ENCODE data around the gene NELL2. TPM values are rescaled to one million over a fixed set of nuclear protein-coding genes. Genes with fewer than 3 reads are reported as not detected.
"Not testable (repeated sequence)": the region's sequence is repeated elsewhere in the genome, so short reads cannot be mapped to it uniquely, and the experiment has no call there.

The NELL2 gene
- total and polyA plus RNA-seq, 4 donors, result 103 to 241 (median 127) TPM

GRCh38 chr12:44771485-44772021 lies 104.6 kb downstream of the NELL2 start:
- no peaks in the 10 kb centered on the region for H3K27me3 ChIP-seq (ENCODE audit: control insufficient read depth, insufficient read depth, low read length)
- no peaks in the 10 kb centered on the region for H3K4me1 ChIP-seq (ENCODE audit: control insufficient read depth, insufficient read depth, low read length)
- peak in 2 of 6 donors; percentile 14 to 28 for DNase-seq (ENCODE audit: low read depth in 4 of 6, low spot score in 6 of 6)
- H3K27ac ChIP-seq (ENCODE audit: low read depth, low read length), result no peak overlapping the region
- no peaks in the 10 kb centered on the region for H3K36me3 ChIP-seq (ENCODE audit: control insufficient read depth, insufficient read depth, low read length)
- H3K9me3 ChIP-seq (ENCODE audit: control insufficient read depth, insufficient read depth, low read length), result no peaks in the 10 kb centered on the region
- H3K4me3 ChIP-seq (ENCODE audit: low read depth, low read length), result no peak overlapping the region
- WGBS (ENCODE audit: insufficient coverage), result 55% methylated on average over 3 of the region's 8 CpGs

GRCh38 chr12:44765796-44766195 lies 110.3 kb downstream of the NELL2 start:
- no peak overlapping the region for H3K4me3 ChIP-seq (ENCODE audit: low read depth, low read length)
- H3K27ac ChIP-seq (ENCODE audit: low read depth, low read length), result no peak overlapping the region
- WGBS (ENCODE audit: insufficient coverage), result 100% methylated on average over 1 of the region's 3 CpGs
- no peaks in the 10 kb centered on the region for H3K27me3 ChIP-seq (ENCODE audit: control insufficient read depth, insufficient read depth, low read length)
- H3K9me3 ChIP-seq (ENCODE audit: control insufficient read depth, insufficient read depth, low read length), result no peaks in the 10 kb centered on the region
- no peak for DNase-seq (ENCODE audit: low read depth in 4 of 6, low spot score in 6 of 6)
- no peaks in the 10 kb centered on the region for H3K4me1 ChIP-seq (ENCODE audit: control insufficient read depth, insufficient read depth, low read length)
- no peaks in the 10 kb centered on the region for H3K36me3 ChIP-seq (ENCODE audit: control insufficient read depth, insufficient read depth, low read length)

GRCh38 chr12:44763021-44763420 lies 113.1 kb downstream of the NELL2 start:
- H3K27ac ChIP-seq (ENCODE audit: low read depth, low read length), result no peak overlapping the region
- no peaks in the 10 kb centered on the region for H3K9me3 ChIP-seq (ENCODE audit: control insufficient read depth, insufficient read depth, low read length)
- H3K36me3 ChIP-seq (ENCODE audit: control insufficient read depth, insufficient read depth, low read length), result no peaks in the 10 kb centered on the region
- H3K4me1 ChIP-seq (ENCODE audit: control insufficient read depth, insufficient read depth, low read length), result no peaks in the 10 kb centered on the region
- WGBS (ENCODE audit: insufficient coverage), result no CpG with 5 or more reads among the region's 3 CpGs
- H3K27me3 ChIP-seq (ENCODE audit: control insufficient read depth, insufficient read depth, low read length), result no peaks in the 10 kb centered on the region
- no peak for DNase-seq (ENCODE audit: low read depth in 4 of 6, low spot score in 6 of 6)
- no peak overlapping the region for H3K4me3 ChIP-seq (ENCODE audit: low read depth, low read length)

- Histone ChIP-seq H3K4me1 (ENCODE audit: control insufficient read depth, insufficient read depth, low read length) (no peaks in the 10 kb centered on the region), H3K36me3 (ENCODE audit: control insufficient read depth, insufficient read depth, low read length) (no peaks in the 10 kb centered on the region), H3K4me3 (ENCODE audit: low read depth, low read length) (no peak overlapping the region), H3K9me3 (ENCODE audit: control insufficient read depth, insufficient read depth, low read length) (no peaks in the 10 kb centered on the region), H3K27me3 (ENCODE audit: control insufficient read depth, insufficient read depth, low read length) (no peaks in the 10 kb centered on the region), H3K27ac (ENCODE audit: low read depth, low read length) (no peak overlapping the region)
- no peak for DNase-seq (ENCODE audit: low read depth in 4 of 6, low spot score in 6 of 6)
- WGBS (ENCODE audit: insufficient coverage), result no CpG with 5 or more reads among the region's 1 CpG
Measured at GRCh38 chr12:44759289-44759688, 116.8 kb downstream of the NELL2 start.

- Histone ChIP-seq H3K27ac (ENCODE audit: low read depth, low read length) (no peak overlapping the region), H3K36me3 (ENCODE audit: control insufficient read depth, insufficient read depth, low read length) (no peaks in the 10 kb centered on the region), H3K27me3 (ENCODE audit: control insufficient read depth, insufficient read depth, low read length) (no peaks in the 10 kb centered on the region), H3K9me3 (ENCODE audit: control insufficient read depth, insufficient read depth, low read length) (no peaks in the 10 kb centered on the region), H3K4me3 (ENCODE audit: low read depth, low read length) (no peak overlapping the region), H3K4me1 (ENCODE audit: control insufficient read depth, insufficient read depth, low read length) (no peaks in the 10 kb centered on the region)
- no peak for DNase-seq (ENCODE audit: low read depth in 4 of 6, low spot score in 6 of 6)
- WGBS (ENCODE audit: insufficient coverage), result no CpG with 5 or more reads among the region's 3 CpGs
Measured at GRCh38 chr12:44750468-44750867, 125.6 kb downstream of the NELL2 start.

GRCh38 chr12:44749566-44749965 lies 126.5 kb downstream of the NELL2 start:
- no peak for DNase-seq (ENCODE audit: low read depth in 4 of 6, low spot score in 6 of 6)
- H3K4me1 ChIP-seq (ENCODE audit: control insufficient read depth, insufficient read depth, low read length), result no peaks in the 10 kb centered on the region
- H3K27ac ChIP-seq (ENCODE audit: low read depth, low read length), result no peak overlapping the region
- no CpG with 5 or more reads among the region's 6 CpGs for WGBS (ENCODE audit: insufficient coverage)
- no peaks in the 10 kb centered on the region for H3K27me3 ChIP-seq (ENCODE audit: control insufficient read depth, insufficient read depth, low read length)
- no peak overlapping the region for H3K4me3 ChIP-seq (ENCODE audit: low read depth, low read length)
- no peaks in the 10 kb centered on the region for H3K36me3 ChIP-seq (ENCODE audit: control insufficient read depth, insufficient read depth, low read length)
- H3K9me3 ChIP-seq (ENCODE audit: control insufficient read depth, insufficient read depth, low read length), result no peaks in the 10 kb centered on the region

- Histone ChIP-seq H3K4me3 (ENCODE audit: low read depth, low read length) (no peak overlapping the region), H3K4me1 (ENCODE audit: control insufficient read depth, insufficient read depth, low read length) (no peaks in the 10 kb centered on the region), H3K27ac (ENCODE audit: low read depth, low read length) (no peak overlapping the region), H3K27me3 (ENCODE audit: control insufficient read depth, insufficient read depth, low read length) (no peaks in the 10 kb centered on the region), H3K9me3 (ENCODE audit: control insufficient read depth, insufficient read depth, low read length) (no peaks in the 10 kb centered on the region), H3K36me3 (ENCODE audit: control insufficient read depth, insufficient read depth, low read length) (no peaks in the 10 kb centered on the region)
- 80% methylated on average over 1 of the region's 3 CpGs for WGBS (ENCODE audit: insufficient coverage)
- peak in 1 of 6 donors; percentile 29 for DNase-seq (ENCODE audit: low read depth in 4 of 6, low spot score in 6 of 6)
Measured at GRCh38 chr12:44748950-44749468, 127.1 kb downstream of the NELL2 start.

GRCh38 chr12:44741292-44741980 lies 134.7 kb downstream of the NELL2 start:
- not testable (repeated sequence) for H3K9me3 ChIP-seq (ENCODE audit: control insufficient read depth, insufficient read depth, low read length); H3K4me1 ChIP-seq (ENCODE audit: control insufficient read depth, insufficient read depth, low read length); H3K4me3 ChIP-seq (ENCODE audit: low read depth, low read length); H3K27me3 ChIP-seq (ENCODE audit: control insufficient read depth, insufficient read depth, low read length); DNase-seq (ENCODE audit: low read depth in 4 of 6, low spot score in 6 of 6); H3K36me3 ChIP-seq (ENCODE audit: control insufficient read depth, insufficient read depth, low read length); H3K27ac ChIP-seq (ENCODE audit: low read depth, low read length)
- WGBS (ENCODE audit: insufficient coverage), result 98% methylated on average over 9 of the region's 17 CpGs

- DNase-seq (ENCODE audit: low read depth in 4 of 6, low spot score in 6 of 6), result no peak
- Histone ChIP-seq H3K27ac (ENCODE audit: low read depth, low read length) (no peak overlapping the region), H3K4me1 (ENCODE audit: control insufficient read depth, insufficient read depth, low read length) (no peaks in the 10 kb centered on the region), H3K36me3 (ENCODE audit: control insufficient read depth, insufficient read depth, low read length) (no peaks in the 10 kb centered on the region), H3K9me3 (ENCODE audit: control insufficient read depth, insufficient read depth, low read length) (no peaks in the 10 kb centered on the region), H3K4me3 (ENCODE audit: low read depth, low read length) (no peak overlapping the region), H3K27me3 (ENCODE audit: control insufficient read depth, insufficient read depth, low read length) (no peaks in the 10 kb centered on the region)
- no CpG with 5 or more reads among the region's 1 CpG for WGBS (ENCODE audit: insufficient coverage)
Measured at GRCh38 chr12:44738051-44738450, 138.1 kb downstream of the NELL2 start.

GRCh38 chr12:44728566-44728965 lies 147.5 kb downstream of the NELL2 start:
- H3K4me1 ChIP-seq (ENCODE audit: control insufficient read depth, insufficient read depth, low read length), result no peaks in the 10 kb centered on the region
- H3K27ac ChIP-seq (ENCODE audit: low read depth, low read length), result no peak overlapping the region
- DNase-seq (ENCODE audit: low read depth in 4 of 6, low spot score in 6 of 6), result no peak
- no CpG with 5 or more reads among the region's 1 CpG for WGBS (ENCODE audit: insufficient coverage)
- no peaks in the 10 kb centered on the region for H3K36me3 ChIP-seq (ENCODE audit: control insufficient read depth, insufficient read depth, low read length)
- no peak overlapping the region for H3K4me3 ChIP-seq (ENCODE audit: low read depth, low read length)
- no peaks in the 10 kb centered on the region for H3K27me3 ChIP-seq (ENCODE audit: control insufficient read depth, insufficient read depth, low read length)
- peaks cover 1% of the 10 kb centered on the region for H3K9me3 ChIP-seq (ENCODE audit: control insufficient read depth, insufficient read depth, low read length)
